PC-9 (cell line): Measurements from ENCODE around the gene CARNS1.

Source experiments
- CTCF ChIP-seq: fragments of 200-600 bp; sonication (generic); conservative IDR thresholded peaks from 2 replicates; pipeline ENCODE4 v1.6.1; 2017; ENCODE audit warnings: mixed run types, antibody characterized with exemption, mild to moderate bottlenecking, moderate library complexity
- EZH2 ChIP-seq: fragments of 200-600 bp; sonication (generic); IDR thresholded peaks from 2 replicates; pipeline ENCODE4 v1.8.0; 2017; ENCODE audit warnings: antibody characterized with exemption, low read depth

DNA sequence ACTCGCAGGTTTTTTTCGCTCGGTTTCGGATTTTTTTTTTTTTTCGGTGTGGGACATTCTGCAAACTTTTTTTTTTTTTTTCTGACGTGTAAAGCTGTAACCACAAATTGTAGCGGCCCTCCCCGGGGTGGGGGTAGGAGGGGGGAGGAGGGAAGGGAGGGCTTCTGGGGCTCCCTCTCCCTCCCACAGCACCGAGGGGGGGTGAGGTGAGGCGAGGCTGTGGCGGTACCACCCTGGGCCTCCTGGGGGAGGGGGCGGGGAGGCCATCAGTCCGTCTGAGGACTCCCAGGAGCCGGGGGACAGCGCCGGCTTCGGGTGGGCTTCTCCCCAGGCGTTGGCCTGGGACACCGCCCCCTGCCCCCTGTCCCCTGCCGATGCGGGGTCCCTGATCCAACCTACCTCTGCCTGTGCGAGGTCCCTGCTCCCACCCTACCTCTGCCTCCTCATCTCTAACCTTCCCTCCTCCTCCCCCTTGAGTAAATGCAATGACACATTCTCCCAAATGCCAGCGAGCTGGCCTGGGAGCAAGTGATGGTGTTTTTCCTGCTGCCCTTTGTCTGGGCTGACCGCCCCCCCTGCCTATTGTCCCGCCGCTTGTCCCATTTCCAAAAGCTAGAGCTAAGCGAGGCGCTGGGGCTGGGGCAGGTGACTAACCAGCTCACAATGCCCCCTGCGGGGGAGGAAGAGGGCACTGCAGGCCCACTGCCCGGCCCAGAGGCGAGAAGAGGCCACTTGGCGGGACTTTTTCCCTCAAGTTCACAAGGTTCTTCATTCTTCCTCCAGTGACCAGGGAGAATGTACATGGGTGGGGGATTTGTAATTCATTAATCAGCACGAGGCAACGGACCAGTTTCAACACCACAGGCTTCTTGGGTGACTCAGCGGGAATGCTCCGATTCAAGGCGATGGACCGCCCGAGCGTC is 41.6 kb upstream of the CARNS1 start:
- TF ChIP-seq CTCF (peak; percentile 64), EZH2 (no peak)
